Astrocyte of the cerebellum (primary cell): Measurements from ENCODE around the gene TRABD.

ENCODE experiments used
- DNase-seq: peaks from one replicate; pipeline ENCODE4 v3.0.0-alpha.2; 2011; ENCODE audit warnings: low read depth
- H3K4me3 ChIP-seq: 2 replicates; pipeline ENCODE4 v1.5.1; 2011; ENCODE audit warnings: mild to moderate bottlenecking, low read depth, low read length, moderate library complexity
- in situ Hi-C: cut with HindIII; loops from 2 replicates; pipeline ENCODE4 v1.10.0; 2017; ENCODE audit warnings: low sequenced_read_pairs
- TF ChIP-seq, protein P1 (sequence below): IDR thresholded peaks from 2 replicates; pipeline ENCODE4 v1.5.1; 2012; ENCODE audit warnings: low read length, low read depth, moderate library complexity, mild to moderate bottlenecking; ENCODE audit errors: missing control alignments

Gene TRABD

DNA sequence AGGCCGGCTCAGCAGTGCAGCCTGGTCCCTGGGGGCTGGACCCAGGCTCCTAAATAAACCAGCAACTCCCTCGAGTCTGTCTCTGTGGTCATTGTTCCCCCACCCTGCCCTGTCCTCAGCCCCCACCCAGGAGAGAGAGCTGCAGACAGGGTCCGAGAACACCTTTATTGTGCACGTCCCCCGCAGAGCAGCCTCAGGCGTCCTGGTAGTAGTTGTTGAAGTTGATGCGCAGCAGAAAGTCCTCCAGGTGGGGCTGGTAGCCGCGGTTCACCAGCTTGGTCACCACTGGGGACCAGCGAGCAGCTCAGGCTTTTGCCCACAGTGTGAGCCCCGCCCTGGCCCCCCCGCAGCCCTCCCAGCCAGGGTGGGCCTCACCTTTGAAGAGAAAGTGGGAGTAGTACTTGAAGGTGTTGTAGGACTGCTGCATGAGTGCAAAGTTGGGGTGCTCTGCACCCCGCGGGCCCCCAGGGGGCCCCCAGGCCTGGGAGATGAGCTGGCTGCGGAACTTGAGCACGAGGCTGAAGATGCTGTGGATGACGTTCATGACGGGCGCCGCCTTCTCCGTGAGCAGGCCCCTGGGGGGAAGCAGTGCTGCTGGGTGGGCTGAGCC is 31.9 kb downstream of the TRABD start:
- no peak overlapping the region for H3K4me3 ChIP-seq
- DNase-seq: no peak
- TF ChIP-seq, protein P1, sequence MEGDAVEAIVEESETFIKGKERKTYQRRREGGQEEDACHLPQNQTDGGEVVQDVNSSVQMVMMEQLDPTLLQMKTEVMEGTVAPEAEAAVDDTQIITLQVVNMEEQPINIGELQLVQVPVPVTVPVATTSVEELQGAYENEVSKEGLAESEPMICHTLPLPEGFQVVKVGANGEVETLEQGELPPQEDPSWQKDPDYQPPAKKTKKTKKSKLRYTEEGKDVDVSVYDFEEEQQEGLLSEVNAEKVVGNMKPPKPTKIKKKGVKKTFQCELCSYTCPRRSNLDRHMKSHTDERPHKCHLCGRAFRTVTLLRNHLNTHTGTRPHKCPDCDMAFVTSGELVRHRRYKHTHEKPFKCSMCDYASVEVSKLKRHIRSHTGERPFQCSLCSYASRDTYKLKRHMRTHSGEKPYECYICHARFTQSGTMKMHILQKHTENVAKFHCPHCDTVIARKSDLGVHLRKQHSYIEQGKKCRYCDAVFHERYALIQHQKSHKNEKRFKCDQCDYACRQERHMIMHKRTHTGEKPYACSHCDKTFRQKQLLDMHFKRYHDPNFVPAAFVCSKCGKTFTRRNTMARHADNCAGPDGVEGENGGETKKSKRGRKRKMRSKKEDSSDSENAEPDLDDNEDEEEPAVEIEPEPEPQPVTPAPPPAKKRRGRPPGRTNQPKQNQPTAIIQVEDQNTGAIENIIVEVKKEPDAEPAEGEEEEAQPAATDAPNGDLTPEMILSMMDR: no peak
- in situ Hi-C loops: no loop called here

DNA sequence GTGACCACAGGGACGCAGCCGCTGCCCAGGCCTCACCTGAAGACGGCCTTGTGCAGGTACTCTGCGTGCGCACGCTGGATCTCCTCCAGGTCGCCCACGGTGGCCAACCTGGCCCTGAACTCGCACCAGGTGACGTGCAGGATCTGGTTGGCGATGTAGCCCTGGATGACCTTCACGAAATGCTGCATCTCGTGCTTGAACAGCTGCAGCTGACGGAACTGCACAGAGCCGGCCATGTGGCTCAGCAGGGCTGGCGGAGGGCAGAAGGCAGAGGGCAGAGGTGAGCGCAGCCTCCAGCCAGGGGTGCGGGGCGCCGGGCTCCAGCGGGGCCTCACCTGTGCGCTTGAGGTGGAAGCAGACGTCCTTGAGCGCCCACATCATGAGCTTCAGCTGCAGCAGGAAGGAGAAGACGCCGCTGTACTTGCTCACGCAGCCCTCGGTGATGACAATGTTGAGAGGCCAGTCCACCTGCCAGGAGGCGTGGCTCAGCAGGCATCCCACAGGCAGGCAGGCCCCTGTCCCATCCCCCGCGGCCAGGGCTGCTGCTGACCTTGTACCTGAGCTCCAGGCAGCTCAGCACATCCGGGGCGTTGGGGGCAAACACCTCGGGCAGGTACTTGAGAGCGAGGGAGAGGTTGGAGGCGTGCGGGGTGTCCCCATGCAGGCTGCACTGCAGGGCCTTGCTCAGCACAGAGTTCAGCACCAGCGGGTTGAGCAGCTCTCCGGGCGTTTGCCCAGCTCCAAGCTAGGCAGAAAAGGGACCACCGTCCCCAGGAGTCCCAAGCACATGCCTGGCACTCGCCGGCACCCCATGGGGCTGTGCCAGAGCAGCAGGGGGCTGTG is 32.7 kb downstream of the TRABD start:
- H3K4me3 ChIP-seq: no peak overlapping the region
- TF ChIP-seq, protein P1: no peak
- DNase-seq: no peak
- in situ Hi-C loops: no loop called here

DNA sequence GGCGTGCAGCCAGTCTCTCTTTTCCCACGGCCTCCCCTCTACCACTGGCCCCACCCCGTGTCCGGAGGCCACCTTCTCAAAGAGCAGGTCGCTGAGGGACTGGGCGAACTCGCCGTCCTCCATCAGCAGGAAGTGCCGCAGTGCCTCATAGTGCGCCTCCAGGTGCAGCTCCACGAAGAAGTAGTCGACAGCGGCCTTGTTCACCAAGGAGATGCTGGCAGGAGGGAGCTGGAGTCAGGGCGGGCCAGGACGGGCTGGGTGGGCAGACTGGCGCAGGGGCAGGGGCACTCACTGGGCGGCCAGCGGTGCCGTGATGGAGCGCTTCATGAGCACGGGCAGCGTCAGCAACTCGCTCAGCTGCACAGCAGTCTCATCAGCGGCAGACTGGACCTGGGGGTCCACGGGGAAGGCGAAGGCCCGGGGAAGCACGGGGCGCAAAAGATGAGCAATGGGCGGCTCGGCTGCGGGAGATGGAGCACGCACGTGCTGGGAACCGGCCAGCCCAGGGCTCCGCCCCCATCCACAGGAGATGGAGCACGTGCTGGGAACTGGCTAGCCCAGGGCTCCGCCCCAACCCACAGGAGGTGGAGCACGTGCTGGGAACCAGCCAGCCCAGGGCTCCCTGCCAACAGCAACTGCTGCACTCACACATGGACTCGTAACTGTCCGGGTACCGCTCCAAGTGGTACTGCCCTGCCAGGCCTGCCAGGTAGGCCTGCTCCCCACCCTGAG is 33.4 kb downstream of the TRABD start:
- no peak overlapping the region for H3K4me3 ChIP-seq
- TF ChIP-seq, protein P1: no peak
- peak; percentile 55 for DNase-seq
- in situ Hi-C loops: no loop called here

DNA sequence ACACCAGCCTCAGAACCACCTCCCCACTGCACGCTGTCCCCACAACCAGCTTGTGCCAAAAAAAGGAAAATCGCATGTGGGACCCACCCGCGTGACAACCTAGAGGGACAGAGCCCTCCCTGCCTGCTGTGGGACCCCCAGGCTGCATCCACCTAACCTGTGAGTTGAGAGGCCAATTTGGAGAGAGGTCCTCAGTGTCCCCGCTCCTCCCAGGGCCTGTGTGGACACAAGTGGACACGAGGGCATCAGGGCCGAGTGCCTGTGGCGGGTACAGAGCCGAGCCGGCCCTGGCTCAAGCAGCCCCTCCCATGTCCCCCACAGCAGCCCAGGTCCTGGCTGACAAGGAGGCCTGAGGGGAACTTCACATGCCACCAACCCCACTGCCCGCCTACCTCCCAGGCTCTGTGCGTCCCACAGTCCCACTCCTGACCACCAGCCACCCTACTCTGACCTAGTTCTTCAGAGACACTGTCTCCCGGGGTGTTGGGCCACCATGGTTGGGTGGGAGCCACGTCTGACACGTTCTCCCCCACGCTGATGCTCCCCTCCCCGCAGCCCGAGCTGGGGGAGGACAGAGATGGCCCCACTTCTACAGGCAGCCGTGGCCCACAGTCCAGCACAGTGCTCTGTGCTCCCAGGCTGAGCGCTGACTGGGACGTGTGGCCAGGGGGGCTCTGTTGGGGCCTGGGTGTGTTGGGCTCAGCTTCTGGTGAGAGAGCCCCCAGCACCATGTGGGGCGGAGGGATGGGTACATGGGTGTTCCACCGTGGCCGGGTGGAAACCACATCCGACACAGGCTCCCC is 34.3 kb downstream of the TRABD start:
- in situ Hi-C loops: no loop called here

DNA sequence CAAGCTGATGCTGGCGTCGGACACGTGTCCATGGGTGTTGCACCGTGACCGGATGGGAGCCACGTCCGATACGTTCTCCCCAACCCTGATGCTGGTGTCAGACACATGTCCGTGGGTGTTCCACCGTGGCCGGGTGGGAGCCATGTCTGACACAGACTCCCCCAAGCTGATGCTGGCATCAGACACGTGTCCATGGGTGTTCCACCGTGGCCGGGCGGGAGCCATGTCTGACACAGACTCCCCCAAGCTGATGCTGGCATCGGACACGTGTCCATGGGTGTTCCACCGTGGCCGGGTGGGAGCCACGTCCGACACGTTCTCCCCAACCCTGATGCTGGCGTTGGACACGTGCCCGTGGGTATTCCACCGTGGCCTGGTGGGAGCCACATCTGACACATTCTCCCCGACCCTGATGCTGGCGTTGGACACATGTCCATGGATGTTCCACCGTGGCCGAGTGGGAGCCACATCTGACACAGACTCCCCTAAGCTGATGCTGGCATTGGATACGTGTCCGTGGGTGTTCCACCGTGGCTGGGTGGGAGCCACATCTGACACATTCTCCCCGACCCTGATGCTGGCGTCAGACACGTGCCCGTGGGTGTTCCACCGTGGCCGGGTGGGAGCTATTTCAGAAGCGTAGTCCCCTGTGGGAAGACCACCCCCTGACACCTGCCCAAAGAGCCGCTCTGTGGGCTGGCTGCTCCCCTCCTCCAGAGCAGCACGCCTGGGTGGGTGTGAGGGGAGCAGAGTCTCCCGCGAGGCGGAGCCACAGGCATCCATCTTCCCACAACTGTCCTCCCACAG is 35.1 kb downstream of the TRABD start:
- in situ Hi-C loops: no loop called here
- TF ChIP-seq, protein P1: no peak
- no peak overlapping the region for H3K4me3 ChIP-seq

More for the DNA sequence above, 34.3 kb downstream of the TRABD start:
- TF ChIP-seq, protein P1: no peak
- no peak for DNase-seq
- no peak overlapping the region for H3K4me3 ChIP-seq

More for the DNA sequence above, 35.1 kb downstream of the TRABD start:
- no peak for DNase-seq
